D721Med (cell line): ENCODE data around the gene CIB2.

Experiments used
- DNase-seq: peaks from one replicate; pipeline ENCODE4 v3.0.0; 2011; ENCODE audit warnings: low spot score; ENCODE audit not compliant: insufficient read length
- FAIRE-seq: peaks from 2 replicates; lab custom pipeline; 2011; peaks lifted over from hg19 to GRCh38; lab: Jason Lieb, UNC
- TF ChIP-seq, protein P1 (sequence below): IDR thresholded peaks from 2 replicates; pipeline ENCODE4 v1.5.1; 2012; ENCODE audit warnings: mild to moderate bottlenecking, control low read depth; ENCODE audit not compliant: insufficient read depth; ENCODE audit errors: missing control alignments

Gene CIB2

DNA sequence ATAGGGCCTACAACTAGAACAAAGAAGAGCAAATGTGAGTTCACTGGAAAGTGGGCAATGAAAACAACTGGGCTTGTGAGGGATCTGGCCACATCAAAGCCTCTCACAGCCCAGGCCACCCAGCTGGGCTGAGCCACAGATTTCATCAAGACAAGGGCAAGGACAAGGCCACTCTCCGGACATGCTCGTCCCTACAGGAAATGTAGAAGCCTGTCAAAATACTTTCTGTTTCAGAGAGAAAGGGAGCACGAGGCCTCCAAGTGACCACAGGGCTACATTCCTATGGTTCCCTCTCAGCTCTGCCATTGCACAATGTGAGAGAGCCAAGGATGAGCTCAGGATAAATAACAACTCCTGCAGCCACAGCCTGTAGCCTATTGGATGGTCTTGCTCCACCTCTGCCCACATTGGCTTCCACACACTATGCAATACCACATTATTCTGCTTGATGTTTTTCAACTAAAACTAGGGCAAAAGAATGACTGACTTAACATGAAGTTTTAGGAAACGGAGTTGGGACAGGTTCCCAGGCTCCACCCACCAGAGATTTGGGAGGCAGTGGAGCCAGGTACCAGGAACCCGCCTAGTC is 65.9 kb downstream of the CIB2 start:
- FAIRE-seq (no peak), DNase-seq (no peak)
- TF ChIP-seq, protein P1, sequence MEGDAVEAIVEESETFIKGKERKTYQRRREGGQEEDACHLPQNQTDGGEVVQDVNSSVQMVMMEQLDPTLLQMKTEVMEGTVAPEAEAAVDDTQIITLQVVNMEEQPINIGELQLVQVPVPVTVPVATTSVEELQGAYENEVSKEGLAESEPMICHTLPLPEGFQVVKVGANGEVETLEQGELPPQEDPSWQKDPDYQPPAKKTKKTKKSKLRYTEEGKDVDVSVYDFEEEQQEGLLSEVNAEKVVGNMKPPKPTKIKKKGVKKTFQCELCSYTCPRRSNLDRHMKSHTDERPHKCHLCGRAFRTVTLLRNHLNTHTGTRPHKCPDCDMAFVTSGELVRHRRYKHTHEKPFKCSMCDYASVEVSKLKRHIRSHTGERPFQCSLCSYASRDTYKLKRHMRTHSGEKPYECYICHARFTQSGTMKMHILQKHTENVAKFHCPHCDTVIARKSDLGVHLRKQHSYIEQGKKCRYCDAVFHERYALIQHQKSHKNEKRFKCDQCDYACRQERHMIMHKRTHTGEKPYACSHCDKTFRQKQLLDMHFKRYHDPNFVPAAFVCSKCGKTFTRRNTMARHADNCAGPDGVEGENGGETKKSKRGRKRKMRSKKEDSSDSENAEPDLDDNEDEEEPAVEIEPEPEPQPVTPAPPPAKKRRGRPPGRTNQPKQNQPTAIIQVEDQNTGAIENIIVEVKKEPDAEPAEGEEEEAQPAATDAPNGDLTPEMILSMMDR, result no peak

DNA sequence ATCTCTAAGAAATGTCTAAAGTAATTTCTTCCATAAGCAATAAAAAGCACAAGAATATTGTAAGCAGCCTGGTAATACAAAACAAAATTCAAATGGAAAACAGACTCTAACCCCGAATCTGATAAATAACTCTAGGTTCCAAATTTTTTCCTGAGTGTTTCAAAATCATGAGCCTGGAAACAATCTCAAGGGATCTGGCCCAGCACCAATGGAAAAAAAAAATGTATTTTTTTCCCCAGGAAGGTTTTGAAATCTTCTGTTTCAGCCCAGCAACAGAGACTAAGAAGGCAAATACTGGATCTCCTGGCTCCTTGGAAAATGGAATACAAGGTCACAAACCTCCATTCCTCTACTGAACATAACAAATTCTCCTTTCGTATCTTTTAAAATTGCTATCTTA is 66.7 kb downstream of the CIB2 start:
- DNase-seq, result no peak
- FAIRE-seq, result no peak
- TF ChIP-seq, protein P1, result no peak

DNA sequence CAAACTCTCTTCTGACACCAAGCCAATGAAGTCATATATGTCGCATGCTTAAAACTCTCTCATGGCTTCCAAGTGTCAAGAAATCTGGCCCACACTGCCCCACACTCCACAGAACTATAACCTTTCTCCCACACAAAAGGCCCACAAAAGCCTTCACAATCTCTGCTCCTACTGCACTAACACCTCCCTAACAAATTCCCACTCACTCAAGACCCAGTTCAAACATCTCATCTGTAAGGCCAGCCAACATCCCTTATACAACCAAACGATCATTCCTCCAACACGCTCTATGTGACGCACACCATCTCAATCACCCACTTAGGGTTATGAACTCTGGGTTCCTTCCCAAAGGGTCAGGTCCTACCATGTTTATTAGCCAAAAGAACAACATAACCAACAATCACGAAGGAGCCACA is 67.3 kb downstream of the CIB2 start:
- no peak for FAIRE-seq
- TF ChIP-seq, protein P1, result no peak
- DNase-seq, result no peak

DNA sequence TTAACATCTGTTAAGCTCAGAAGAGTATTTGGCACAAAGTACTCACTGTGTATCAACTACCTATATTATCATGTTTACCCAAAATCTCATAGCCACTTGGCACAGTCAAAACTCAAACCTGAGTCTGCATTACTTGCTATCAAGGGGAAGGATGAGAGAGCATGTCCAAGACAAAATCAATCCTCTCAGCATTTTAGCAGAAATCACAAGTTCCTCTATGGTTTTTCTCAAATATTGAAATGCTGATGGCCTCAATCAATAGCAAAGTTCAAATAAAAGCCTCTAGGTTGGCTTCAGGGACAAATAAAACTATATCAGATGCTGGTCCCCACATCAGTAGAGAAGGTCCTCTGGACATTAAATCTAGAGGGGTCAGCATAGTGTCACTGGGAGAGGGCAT is 68.0 kb downstream of the CIB2 start:
- FAIRE-seq (no peak), DNase-seq (no peak)
- TF ChIP-seq, protein P1, result no peak

DNA sequence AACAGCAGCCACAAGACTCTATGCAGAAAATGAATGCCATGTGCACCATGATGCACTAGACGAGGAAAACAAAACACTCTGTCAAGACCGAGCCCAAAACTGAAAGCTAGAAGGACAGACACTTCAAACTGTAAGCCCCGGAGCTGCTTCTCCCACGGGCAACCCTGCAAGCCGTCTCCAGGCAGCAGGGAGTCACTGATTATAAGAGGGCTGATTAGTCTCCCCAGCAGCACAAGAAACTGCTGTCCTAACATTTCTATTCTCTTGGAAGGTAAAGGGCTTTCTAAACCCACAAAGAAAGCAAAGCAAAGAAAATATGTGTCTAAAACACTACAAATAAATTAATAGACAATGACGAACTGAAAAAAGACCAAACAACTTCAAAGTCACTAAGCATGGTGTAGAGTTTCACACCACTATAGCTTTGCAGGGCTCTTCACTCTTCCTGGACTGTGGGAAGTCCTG is 69.2 kb downstream of the CIB2 start:
- DNase-seq (no peak), FAIRE-seq (no peak)
- TF ChIP-seq, protein P1, result no peak

DNA sequence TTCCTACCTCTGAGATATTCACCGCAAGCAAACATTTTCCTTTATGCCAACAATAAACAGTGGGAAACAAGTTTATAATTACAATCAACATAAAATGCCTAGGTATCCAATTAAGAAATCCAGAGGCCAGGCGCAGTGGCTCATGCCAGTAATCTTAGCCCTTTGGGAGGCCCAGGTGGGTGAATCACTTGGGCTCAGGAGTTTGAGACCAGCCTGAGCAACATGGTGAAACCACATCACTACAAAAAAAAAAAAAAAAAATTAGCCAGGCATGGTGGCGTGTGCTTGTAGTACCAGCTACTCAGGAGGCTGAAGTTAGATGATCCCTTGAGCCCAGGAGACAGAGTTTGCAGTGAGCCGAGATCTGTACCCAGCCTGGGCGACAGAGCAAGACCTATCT is 71.0 kb downstream of the CIB2 start:
- DNase-seq (no peak), FAIRE-seq (no peak)
- TF ChIP-seq, protein P1, result no peak

DNA sequence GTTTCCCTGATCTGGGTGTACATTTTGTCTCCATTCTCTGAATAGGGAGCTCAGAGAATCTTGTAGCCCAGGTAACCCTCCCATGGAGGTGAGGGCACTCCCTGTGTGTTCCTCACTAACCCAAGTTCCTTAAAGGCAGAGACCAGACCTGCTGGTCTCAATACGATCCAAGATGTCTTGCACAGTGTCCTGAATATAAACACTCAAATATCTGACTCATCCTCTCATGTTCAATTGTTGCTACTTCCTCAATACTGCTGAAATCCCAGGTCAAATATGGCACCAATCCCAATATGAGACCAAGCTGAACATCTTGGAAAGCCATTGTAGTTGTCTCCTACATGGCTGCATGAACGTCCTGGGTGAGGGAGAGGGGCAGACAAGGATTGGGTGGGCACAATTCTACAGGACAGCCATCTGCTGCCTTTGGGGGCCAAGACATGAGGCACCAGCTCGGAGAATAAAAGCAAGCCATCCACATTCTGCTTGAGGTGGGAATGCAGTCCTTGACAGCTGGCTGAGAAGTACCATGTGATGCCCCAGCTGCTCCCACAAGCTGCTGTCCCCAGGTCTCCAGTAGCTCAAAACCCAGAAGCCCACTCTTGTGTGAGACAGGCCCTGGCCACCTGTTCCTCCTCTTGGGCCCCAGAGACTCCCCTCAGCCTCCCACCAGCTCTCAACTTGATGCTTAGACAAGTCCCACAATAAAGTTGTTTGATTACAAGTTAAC is 72.0 kb downstream of the CIB2 start:
- no peak for DNase-seq
- TF ChIP-seq, protein P1, result no peak
- no peak for FAIRE-seq
